GM23338 (cell line): ENCODE results near the gene LCNL1.

Source experiments
- CREB1 ChIP-seq: fragments of 250-450 bp; sonication (Bioruptor Pico); IDR thresholded peaks from 2 replicates; pipeline ENCODE4 v1.5.0; 2020; ENCODE audit warnings: low read depth, mild to moderate bottlenecking, moderate library complexity
- CTCF ChIP-seq, 2 experiments: fragments of 200-600 bp in 1 of 2; sonication (generic) in 1 of 2; conservative IDR thresholded peaks; 2 replicates each; pipeline versions ENCODE4 v1.5.1 to v1.6.1; 2016 to 2017; ENCODE audit warnings: antibody characterized with exemption in 2 of 2, low read depth in 2 of 2, mild to moderate bottlenecking in 2 of 2, moderate library complexity in 1 of 2
- ETS1 ChIP-seq: IDR thresholded peaks from 2 replicates; pipeline ENCODE4 v1.6.1; 2016; ENCODE audit warnings: antibody characterized with exemption
- EZH2 ChIP-seq: fragments of 200-600 bp; sonication (generic); IDR thresholded peaks from one replicate; pipeline ENCODE4 v1.8.0; 2017; ENCODE audit warnings: antibody characterized with exemption, mild to moderate bottlenecking, low read depth; ENCODE audit not compliant: unreplicated experiment
- EZH2phosphoT487 ChIP-seq: fragments of 200-600 bp; sonication (generic); IDR thresholded peaks from one replicate; pipeline ENCODE4 v1.8.1; 2018; ENCODE audit warnings: antibody characterized with exemption; ENCODE audit not compliant: unreplicated experiment
- JUNB ChIP-seq: IDR thresholded peaks from one replicate; pipeline ENCODE4 v1.6.1; 2016; ENCODE audit warnings: antibody characterized with exemption; ENCODE audit not compliant: unreplicated experiment
- NANOG ChIP-seq: IDR thresholded peaks from 2 replicates; pipeline ENCODE4 v1.6.1; 2016; ENCODE audit warnings: antibody characterized with exemption, borderline replicate concordance
- POLR2AphosphoS5 ChIP-seq: IDR thresholded peaks from 2 replicates; pipeline ENCODE4 v1.6.1; 2016; ENCODE audit warnings: antibody characterized with exemption, low read depth
- REST ChIP-seq: IDR thresholded peaks from one replicate; pipeline ENCODE4 v1.6.1; 2018; ENCODE audit warnings: antibody characterized with exemption; ENCODE audit not compliant: unreplicated experiment
- STAT1 ChIP-seq: IDR thresholded peaks from one replicate; pipeline ENCODE4 v1.6.1; 2016; ENCODE audit warnings: antibody characterized with exemption; ENCODE audit not compliant: unreplicated experiment
- ZNF114 ChIP-seq: fragments of 250-450 bp; sonication (Bioruptor Pico); IDR thresholded peaks from 2 replicates; pipeline ENCODE4 v1.5.0; 2020; ENCODE audit warnings: mild to moderate bottlenecking, moderate library complexity
- ZNF462 ChIP-seq: fragments of 250-450 bp; sonication (Bioruptor Pico); IDR thresholded peaks from 2 replicates; pipeline ENCODE4 v1.5.0; 2020; ENCODE audit warnings: mild to moderate bottlenecking, moderate library complexity

GRCh38 chr9:136936645-136937170 is 46.1 kb upstream of the LCNL1 start:
- TF ChIP-seq CTCF (conservative IDR thresholded peaks at IDR 0.05; ENCODE audit: low read depth in 2 of 2) (no peak), EZH2 (no peak), POLR2AphosphoS5 (no peak), CREB1 (CRISPR knock-in tag) (no peak), REST (no peak), EZH2phosphoT487 (no peak), ETS1 (no peak), JUNB (no peak), ZNF114 (no peak), NANOG (no peak), ZNF462 (CRISPR knock-in tag) (no peak), STAT1 (no peak)
